ENCODE measurements around the gene HIVEP1.

HIVEP1 gene

GRCh38 chr6:12069891-12070529 lies 57.9 kb downstream of the HIVEP1 start:
- in situ Hi-C loops (cut with MboI; ENCODE audit: low pct_unique_long_range_greater_than_20kb, low sequenced_read_pairs, unreplicated experiment) = no loop called here
- DNase-seq (ENCODE audit: low spot score) = no peak
- no peak for TF ChIP-seq CTCF (IDR thresholded peaks at IDR 0.05; ENCODE audit: extremely low read depth, insufficient read depth, missing control alignments)

- no peak for TF ChIP-seq CTCF (IDR thresholded peaks at IDR 0.05; ENCODE audit: extremely low read depth, insufficient read depth, missing control alignments)
- in situ Hi-C loops (cut with MboI; ENCODE audit: low pct_unique_long_range_greater_than_20kb, low sequenced_read_pairs, unreplicated experiment) = no loop called here
- DNase-seq (ENCODE audit: low spot score) = no peak
Measured at GRCh38 chr6:12071064-12071615, 59.0 kb downstream of the HIVEP1 start.

- TF ChIP-seq CTCF (IDR thresholded peaks at IDR 0.05; ENCODE audit: extremely low read depth, insufficient read depth, missing control alignments) = peak; percentile 33
- in situ Hi-C loops (cut with MboI; ENCODE audit: low pct_unique_long_range_greater_than_20kb, low sequenced_read_pairs, unreplicated experiment) = no loop called here
- no peak for DNase-seq (ENCODE audit: low spot score)
Measured at GRCh38 chr6:12075067-12075563, 63.0 kb downstream of the HIVEP1 start.

GRCh38 chr6:12077021-12077710 lies 65.1 kb downstream of the HIVEP1 start:
- DNase-seq (ENCODE audit: low spot score) = no peak
- TF ChIP-seq CTCF (IDR thresholded peaks at IDR 0.05; ENCODE audit: extremely low read depth, insufficient read depth, missing control alignments) = no peak
- in situ Hi-C loops (cut with MboI; ENCODE audit: low pct_unique_long_range_greater_than_20kb, low sequenced_read_pairs, unreplicated experiment) = no loop called here

- in situ Hi-C loops (cut with MboI; ENCODE audit: low pct_unique_long_range_greater_than_20kb, low sequenced_read_pairs, unreplicated experiment) = no loop called here
- no peak for DNase-seq (ENCODE audit: low spot score)
- no peak for TF ChIP-seq CTCF (IDR thresholded peaks at IDR 0.05; ENCODE audit: extremely low read depth, insufficient read depth, missing control alignments)
Measured at GRCh38 chr6:12078014-12078413, 65.9 kb downstream of the HIVEP1 start.

GRCh38 chr6:12081771-12082170 lies 69.7 kb downstream of the HIVEP1 start:
- in situ Hi-C loops (cut with MboI; ENCODE audit: low pct_unique_long_range_greater_than_20kb, low sequenced_read_pairs, unreplicated experiment) = no loop called here
- DNase-seq (ENCODE audit: low spot score) = no peak
- no peak for TF ChIP-seq CTCF (IDR thresholded peaks at IDR 0.05; ENCODE audit: extremely low read depth, insufficient read depth, missing control alignments)

All from GM13977 (cell line).